Measurements from ENCODE around the gene NPBWR2.

GRCh38 chr20:64129146-64129782 lies 21.9 kb upstream of the NPBWR2 start:
- no peak for TF ChIP-seq CTCF (IDR thresholded peaks at IDR 0.05)
- no peak for TF ChIP-seq POLR2A (IDR thresholded peaks at IDR 0.05)

All from right lobe of liver (tissue), 4 donors.